K562 (cell line): ENCODE measurements around the gene EFS. TPM values are rescaled to one million over a fixed set of nuclear protein-coding genes. Genes with fewer than 3 reads are reported as not detected.

Experiments
- ATAC-seq: fragments of 200-7000 bp; cut with Tn5 transposase; 3 replicates; pipeline ENCODE4 v1.9.1; 2020; ENCODE audit warnings: moderate library complexity
- BruUV-seq: library from RNA; stranded (reverse); fragments of 400-500 nt; replicated peaks from 2 replicates; lab custom pipeline; 2021; lab: Mats Ljungman, UMichigan
- CTCF ChIA-PET: fragments of 300-600 bp; formaldehyde crosslinking; extraction: SDS; loops from one replicate; lab custom pipeline; 2021; ENCODE audit warnings: low intra/inter-chr PET ratio; lab: Yijun Ruan, JAX
- POLR2A ChIA-PET: fragments of 300-600, 350-650 bp; sonication (Branson Sonifier 250); formaldehyde crosslinking; extraction: SDS; loops from one replicate; lab custom pipeline; 2021; ENCODE audit warnings: antibody characterized with exemption, inconsistent platforms; lab: Yijun Ruan, JAX
- DNase-seq, 4 experiments: peaks; one replicate each; pipeline versions ENCODE4 v3.0.0 to v3.0.0-alpha.2; 2011 to 2018; ENCODE audit warnings: low spot score in 3 of 4, mixed read lengths in 3 of 4; ENCODE audit errors: extremely low read depth in 1 of 4
- FAIRE-seq: peaks from 2 replicates; lab custom pipeline; 2011; peaks lifted over from hg19 to GRCh38; lab: Jason Lieb, UNC
- H2AFZ ChIP-seq: 2 replicates; pipeline ENCODE4 v1.6.0; 2011; ENCODE audit warnings: low read depth, low read length, control low read depth, inconsistent platforms
- H3K27ac ChIP-seq: fragments of 200-600 bp; 3 replicates; pipeline ENCODE4 v1.8.0; 2011; ENCODE audit warnings: low read depth, mild to moderate bottlenecking, control low read depth, inconsistent platforms, low read length, moderate library complexity, mixed read lengths; ENCODE audit errors: extremely low read depth
- H3K27me3 ChIP-seq, 2 experiments: fragments of 300-600 bp in 1 of 2; 2 replicates in 1 of 2; 3 replicates in 1 of 2; pipeline versions ENCODE4 v1.6.0 to v1.8.0; 2011; ENCODE audit warnings: inconsistent platforms in 2 of 2, low read length in 2 of 2, mild to moderate bottlenecking in 1 of 2, mixed read lengths in 1 of 2, moderate library complexity in 1 of 2; ENCODE audit not compliant: control insufficient read depth in 2 of 2, insufficient read depth in 2 of 2
- H3K36me3 ChIP-seq: fragments of 300-600 bp; 3 replicates; pipeline ENCODE4 v1.8.0; 2011; ENCODE audit warnings: mild to moderate bottlenecking, low read length, inconsistent platforms; ENCODE audit not compliant: control insufficient read depth, insufficient read depth
- H3K4me1 ChIP-seq, 2 experiments: fragments of 200-600 bp in 1 of 2; replicated peaks in 1 of 2; 2 replicates in 1 of 2; 3 replicates in 1 of 2; pipeline versions ENCODE4 v1.5.1 to v1.8.0; 2011; ENCODE audit warnings: inconsistent platforms in 2 of 2, low read length in 2 of 2, mild to moderate bottlenecking in 1 of 2, mixed read lengths in 1 of 2, moderate library complexity in 1 of 2; ENCODE audit not compliant: control insufficient read depth in 2 of 2, insufficient read depth in 2 of 2
- H3K4me2 ChIP-seq: 2 replicates; pipeline ENCODE4 v1.6.1; 2011; ENCODE audit warnings: low read length, control low read depth, inconsistent platforms, mixed read lengths; ENCODE audit not compliant: insufficient read depth
- H3K4me3 ChIP-seq: fragments of 200-600 bp; sonication (generic), shearing (Covaris generic); 2 replicates; pipeline ENCODE4 v1.5.1; 2016; ENCODE audit warnings: control low read depth, inconsistent platforms
- H3K79me2 ChIP-seq: fragments of 200-600 bp; 3 replicates; pipeline ENCODE4 v1.8.0; 2011; ENCODE audit warnings: low read length, inconsistent platforms; ENCODE audit not compliant: control insufficient read depth, insufficient read depth
- H3K9ac ChIP-seq, 2 experiments: 2 replicates each; pipeline versions ENCODE4 v1.6.0 to v1.6.1; 2011; ENCODE audit warnings: low read depth in 2 of 2, low read length in 2 of 2, control low read depth in 1 of 2, inconsistent platforms in 1 of 2, mild to moderate bottlenecking in 1 of 2, mixed read lengths in 1 of 2; ENCODE audit not compliant: insufficient read depth in 1 of 2
- H3K9me1 ChIP-seq: one replicate; pipeline ENCODE4 v1.6.0; 2011; ENCODE audit warnings: inconsistent platforms, mild to moderate bottlenecking, low read length, moderate library complexity; ENCODE audit not compliant: control insufficient read depth, insufficient read depth
- H3K9me3 ChIP-seq: replicated peaks from 2 replicates; pipeline ENCODE4 v1.5.1; 2011; ENCODE audit warnings: low read depth, low read length, inconsistent platforms; ENCODE audit not compliant: control insufficient read depth, insufficient read depth
- H4K20me1 ChIP-seq: replicated peaks from 2 replicates; pipeline ENCODE4 v1.6.1; 2011; ENCODE audit warnings: low read length, inconsistent platforms, mixed read lengths; ENCODE audit not compliant: control insufficient read depth, insufficient read depth
- BRF1 ChIP-seq: IDR thresholded peaks from 3 replicates; pipeline ENCODE4 v1.6.1; 2011; ENCODE audit warnings: borderline replicate concordance, mild to moderate bottlenecking; ENCODE audit not compliant: insufficient read length; ENCODE audit errors: extremely low read depth
- CBFB ChIP-seq: sonication (generic); formaldehyde crosslinking; IDR thresholded peaks from 2 replicates; pipeline ENCODE4 v1.4.0; 2020; ENCODE audit warnings: mild to moderate bottlenecking, missing genetic modification reagents
- HCFC1 ChIP-seq: IDR thresholded peaks from 2 replicates; pipeline ENCODE4 v1.6.1; 2012; ENCODE audit warnings: low read depth, low read length, improper control_type of control experiment
- PTTG1 ChIP-seq: fragments of 450-650 bp; IDR thresholded peaks from 2 replicates; pipeline ENCODE4 v1.6.1; 2016; ENCODE audit warnings: low read depth, mild to moderate bottlenecking, missing genetic modification characterization, missing compliant biosample characterization
- RBM17 ChIP-seq: fragments of 200-400 bp; formaldehyde crosslinking; IDR thresholded peaks from 2 replicates; pipeline ENCODE4 v1.6.1; 2017; ENCODE audit warnings: low read depth, mild to moderate bottlenecking, low read length, borderline replicate concordance
- RFX1 ChIP-seq: fragments of 450-650 bp; IDR thresholded peaks from 2 replicates; pipeline ENCODE4 v1.6.1; 2016; ENCODE audit warnings: mild to moderate bottlenecking, moderate library complexity
- SIN3B ChIP-seq: fragments of 450-650 bp; IDR thresholded peaks from 2 replicates; pipeline ENCODE4 v1.6.1; 2017; ENCODE audit warnings: low read depth, mild to moderate bottlenecking, moderate library complexity
- ZBTB17 ChIP-seq: fragments of 450-650 bp; formaldehyde crosslinking; IDR thresholded peaks from 2 replicates; pipeline ENCODE4 v1.4.0; 2020; ENCODE audit warnings: mild to moderate bottlenecking
- ZNF175 ChIP-seq: fragments of 200-800 bp; sonication (Bioruptor generic); IDR thresholded peaks from 2 replicates; pipeline ENCODE4 v1.6.1; 2016; ENCODE audit warnings: low read depth, mild to moderate bottlenecking, missing genetic modification characterization, missing compliant biosample characterization
- ZNF79 ChIP-seq: fragments of 250-450 bp; sonication (Bioruptor Pico); IDR thresholded peaks from 2 replicates; pipeline ENCODE4 v1.4.0; 2020; ENCODE audit warnings: low read depth, mild to moderate bottlenecking, moderate library complexity
- in situ Hi-C: fragments of 300-500 bp; cut with MboI; formaldehyde crosslinking; loops from 4 replicates; pipeline ENCODE4 v1.15.0; 2018; ENCODE audit warnings: inconsistent platforms, mixed read lengths
- intact Hi-C: fragments of 100-400 bp; cut with micrococcal nuclease; formaldehyde crosslinking; loops from 2 replicates; pipeline ENCODE4 v1.14.2; 2022
- polyA plus RNA-seq, 8 experiments: library from polyadenylated mRNA; depleted of rRNA in 4 of 8; stranded (reverse) in 5 of 8; unstranded in 3 of 8; fragments of >200 nt; fragmentation: Nextera tagmentation in 2 of 8; fragmentation: Illumina TruSeq in 1 of 8; extraction: Ambion mirVana in 2 of 8; extraction: Trizol in 1 of 8; gene quantifications; 2 replicates each; pipeline versions ENCODE4 v1.2.1 to v1.2.3, GENCODE V29; 2011 to 2014; ENCODE audit warnings: inconsistent platforms in 1 of 8, missing spikeins in 1 of 8
- total RNA-seq, 7 experiments: library from RNA; depleted of rRNA in 6 of 7; stranded (reverse); fragments of >200 nt in 6 of 7; fragmentation: Illumina TruSeq in 2 of 7; extraction: Trizol in 2 of 7; gene quantifications; 2 replicates each; pipeline versions ENCODE4 v1.2.1 to v1.2.3, GENCODE V29; 2011 to 2021; ENCODE audit warnings: low replicate concordance in 1 of 7
- TF ChIP-seq, protein P1 (sequence below): fragments of 200-400 bp; formaldehyde crosslinking; IDR thresholded peaks from 2 replicates; pipeline ENCODE4 v1.6.1; 2017; ENCODE audit warnings: mild to moderate bottlenecking, low read depth, low read length, moderate library complexity
- TF ChIP-seq, protein P2 (sequence below), 3 experiments: IDR thresholded peaks in 2 of 3; conservative IDR thresholded peaks in 1 of 3; 2 replicates each; pipeline ENCODE4 v1.5.1; 2011 to 2012; ENCODE audit warnings: low read length in 3 of 3, mild to moderate bottlenecking in 3 of 3, control low read depth in 2 of 3, improper control_type of control experiment in 1 of 3, inconsistent platforms in 1 of 3, low read depth in 1 of 3, mixed read lengths in 1 of 3, moderate library complexity in 1 of 3; ENCODE audit not compliant: insufficient read depth in 2 of 3

EFS gene
- total and polyA plus RNA-seq, 9 of the 15 experiments (the other 6 are each of a cell fraction or from before 2014, with no cell fraction given) = 0.01 to 0.03 TPM; not detected in 7

DNA sequence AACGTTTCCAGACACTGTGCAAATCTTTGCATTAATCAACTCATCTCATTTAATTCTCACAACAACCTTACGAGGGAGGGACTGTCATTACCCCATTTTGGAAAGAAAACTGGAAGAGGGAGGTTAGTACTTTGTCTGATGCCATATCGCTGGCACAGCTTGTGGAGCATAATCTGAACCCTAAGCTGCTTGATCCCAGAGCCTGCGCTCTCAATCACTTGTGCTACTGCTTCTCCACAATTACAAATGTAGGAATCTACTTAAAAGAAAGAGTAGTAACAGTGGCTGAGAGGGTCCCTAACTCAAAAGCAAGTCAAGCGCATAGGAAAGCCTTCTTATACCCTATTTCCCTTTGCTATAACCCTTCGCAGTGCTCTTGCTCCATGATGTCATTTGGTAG lies 3.2 kb downstream of the EFS start (continued):
- no peak for TF ChIP-seq ZNF79 (CRISPR knock-in tag)
- no peak for TF ChIP-seq PTTG1 (tag)
- no peak for TF ChIP-seq ZBTB17 (CRISPR knock-in tag)
- no peak for TF ChIP-seq SIN3B
- no peak for TF ChIP-seq RFX1
- TF ChIP-seq, protein P1, sequence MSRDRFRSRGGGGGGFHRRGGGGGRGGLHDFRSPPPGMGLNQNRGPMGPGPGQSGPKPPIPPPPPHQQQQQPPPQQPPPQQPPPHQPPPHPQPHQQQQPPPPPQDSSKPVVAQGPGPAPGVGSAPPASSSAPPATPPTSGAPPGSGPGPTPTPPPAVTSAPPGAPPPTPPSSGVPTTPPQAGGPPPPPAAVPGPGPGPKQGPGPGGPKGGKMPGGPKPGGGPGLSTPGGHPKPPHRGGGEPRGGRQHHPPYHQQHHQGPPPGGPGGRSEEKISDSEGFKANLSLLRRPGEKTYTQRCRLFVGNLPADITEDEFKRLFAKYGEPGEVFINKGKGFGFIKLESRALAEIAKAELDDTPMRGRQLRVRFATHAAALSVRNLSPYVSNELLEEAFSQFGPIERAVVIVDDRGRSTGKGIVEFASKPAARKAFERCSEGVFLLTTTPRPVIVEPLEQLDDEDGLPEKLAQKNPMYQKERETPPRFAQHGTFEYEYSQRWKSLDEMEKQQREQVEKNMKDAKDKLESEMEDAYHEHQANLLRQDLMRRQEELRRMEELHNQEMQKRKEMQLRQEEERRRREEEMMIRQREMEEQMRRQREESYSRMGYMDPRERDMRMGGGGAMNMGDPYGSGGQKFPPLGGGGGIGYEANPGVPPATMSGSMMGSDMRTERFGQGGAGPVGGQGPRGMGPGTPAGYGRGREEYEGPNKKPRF = no peak
- TF ChIP-seq RBM17 = no peak
- TF ChIP-seq, all 486 proteins: peak for 0

DNA sequence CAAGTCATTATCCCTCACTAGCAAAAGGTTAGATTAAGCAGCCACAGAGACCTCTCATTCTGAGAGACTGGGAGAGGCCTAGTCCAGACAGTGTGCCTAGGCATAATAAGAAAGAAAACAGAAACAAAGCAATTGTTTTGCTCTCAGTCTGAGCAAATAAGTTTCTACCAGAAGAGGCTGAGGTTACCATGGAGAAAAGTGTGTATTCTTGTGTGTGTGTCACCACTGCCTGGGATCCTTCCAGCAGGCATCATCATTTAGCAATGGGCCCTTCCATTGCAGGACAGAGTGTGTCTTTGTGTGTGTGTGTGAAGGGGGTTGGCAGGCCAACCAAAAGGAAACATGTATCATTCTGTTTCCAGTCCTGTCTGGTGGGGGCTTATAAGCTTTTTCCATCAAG lies 3.7 kb downstream of the EFS start:
- FAIRE-seq = no peak
- Histone ChIP-seq H3K4me2 (no peak overlapping the region), H3K36me3 (no peaks in the 10 kb centered on the region), H3K4me1 (peaks cover 0 to 21% of the 10 kb centered on the region in 2 experiments; a peak in 3 of 5 replicates), H3K27ac (no peak overlapping the region), H3K9ac (no peak overlapping the region), H3K4me3 (no peak overlapping the region), H3K27me3 (peaks cover 10 to 56% of the 10 kb centered on the region in 2 experiments; a peak in 4 of 5 replicates), H3K79me2 (no peaks in the 10 kb centered on the region), H2AFZ (no peak overlapping the region), H3K9me3 (no peaks in the 10 kb centered on the region), H4K20me1 (no peaks in the 10 kb centered on the region), H3K9me1 (no peaks in the 10 kb centered on the region)
- CTCF ChIA-PET = interaction anchor here (1.0 to 1.2 kb wide), 2 partner anchors 96 to 174 kb away, joined by 3 read pairs; no protein-coding TSS in a partner anchor
- TF ChIP-seq, protein P2, sequence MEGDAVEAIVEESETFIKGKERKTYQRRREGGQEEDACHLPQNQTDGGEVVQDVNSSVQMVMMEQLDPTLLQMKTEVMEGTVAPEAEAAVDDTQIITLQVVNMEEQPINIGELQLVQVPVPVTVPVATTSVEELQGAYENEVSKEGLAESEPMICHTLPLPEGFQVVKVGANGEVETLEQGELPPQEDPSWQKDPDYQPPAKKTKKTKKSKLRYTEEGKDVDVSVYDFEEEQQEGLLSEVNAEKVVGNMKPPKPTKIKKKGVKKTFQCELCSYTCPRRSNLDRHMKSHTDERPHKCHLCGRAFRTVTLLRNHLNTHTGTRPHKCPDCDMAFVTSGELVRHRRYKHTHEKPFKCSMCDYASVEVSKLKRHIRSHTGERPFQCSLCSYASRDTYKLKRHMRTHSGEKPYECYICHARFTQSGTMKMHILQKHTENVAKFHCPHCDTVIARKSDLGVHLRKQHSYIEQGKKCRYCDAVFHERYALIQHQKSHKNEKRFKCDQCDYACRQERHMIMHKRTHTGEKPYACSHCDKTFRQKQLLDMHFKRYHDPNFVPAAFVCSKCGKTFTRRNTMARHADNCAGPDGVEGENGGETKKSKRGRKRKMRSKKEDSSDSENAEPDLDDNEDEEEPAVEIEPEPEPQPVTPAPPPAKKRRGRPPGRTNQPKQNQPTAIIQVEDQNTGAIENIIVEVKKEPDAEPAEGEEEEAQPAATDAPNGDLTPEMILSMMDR (IDR thresholded peaks at IDR 0.05 in 2 of 3, conservative IDR thresholded peaks at IDR 0.05 in 1 of 3; ENCODE audit: insufficient read depth in 2 of 3, low read depth in 1 of 3, low read length in 3 of 3) = no peak
- TF ChIP-seq ZNF175 (CRISPR knock-in tag) (no peak), CBFB (CRISPR knock-in tag) (no peak), BRF1 (no peak), HCFC1 (no peak)
- in situ Hi-C loops = no loop called here
- no peak for DNase-seq
- ATAC-seq = no peak
- BruUV-seq = no TSS peak
- POLR2A ChIA-PET = no interaction called here
- intact Hi-C loops = loop anchor here (2.0 kb wide), 1 partner anchor 33 kb away; no protein-coding TSS in a partner anchor
